ENCODE measurements around the gene RLIM.
"Not testable (repeated sequence)": the region's sequence is repeated elsewhere in the genome, so short reads cannot be mapped to it uniquely, and the experiment has no call there.

RLIM gene, protein sequence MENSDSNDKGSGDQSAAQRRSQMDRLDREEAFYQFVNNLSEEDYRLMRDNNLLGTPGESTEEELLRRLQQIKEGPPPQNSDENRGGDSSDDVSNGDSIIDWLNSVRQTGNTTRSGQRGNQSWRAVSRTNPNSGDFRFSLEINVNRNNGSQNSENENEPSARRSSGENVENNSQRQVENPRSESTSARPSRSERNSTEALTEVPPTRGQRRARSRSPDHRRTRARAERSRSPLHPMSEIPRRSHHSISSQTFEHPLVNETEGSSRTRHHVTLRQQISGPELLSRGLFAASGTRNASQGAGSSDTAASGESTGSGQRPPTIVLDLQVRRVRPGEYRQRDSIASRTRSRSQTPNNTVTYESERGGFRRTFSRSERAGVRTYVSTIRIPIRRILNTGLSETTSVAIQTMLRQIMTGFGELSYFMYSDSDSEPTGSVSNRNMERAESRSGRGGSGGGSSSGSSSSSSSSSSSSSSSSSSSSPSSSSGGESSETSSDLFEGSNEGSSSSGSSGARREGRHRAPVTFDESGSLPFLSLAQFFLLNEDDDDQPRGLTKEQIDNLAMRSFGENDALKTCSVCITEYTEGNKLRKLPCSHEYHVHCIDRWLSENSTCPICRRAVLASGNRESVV

GRCh38 chrX:74614093-74614909, at the start of gene RLIM:
Gene RLIM (minus strand): TSS chrX:74614624. CDS start chrX:74595977, 18,647 bp downstream.
- peak; percentile 78 for DNase-seq

- no peak for DNase-seq
These were observed 41.8 kb upstream of the RLIM start for GRCh38 chrX:74656079-74656745.

DNA sequence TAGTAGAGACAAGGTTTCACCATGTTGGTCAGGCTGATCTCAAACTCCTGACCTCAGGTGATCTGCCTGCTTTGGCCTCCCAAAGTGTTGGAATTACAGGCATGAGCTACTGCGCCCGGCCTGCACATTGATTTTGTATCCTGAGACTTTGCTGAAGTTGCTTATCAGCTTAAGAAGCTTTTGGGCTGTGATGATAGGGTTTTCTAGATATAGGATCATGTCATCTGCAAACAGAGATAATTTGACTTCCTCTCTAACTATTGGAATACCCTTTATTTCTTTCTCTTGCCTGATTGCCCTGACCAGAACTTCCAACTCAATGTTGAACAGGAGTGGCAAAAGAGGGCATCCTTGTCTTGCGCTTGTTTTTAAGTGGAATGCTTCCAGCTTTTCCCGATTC, 40.5 kb upstream of the RLIM start:
- DNase-seq: not testable (repeated sequence)

- no peak for DNase-seq
These were observed 22.4 kb upstream of the RLIM start for GRCh38 chrX:74636749-74637314.

DNA sequence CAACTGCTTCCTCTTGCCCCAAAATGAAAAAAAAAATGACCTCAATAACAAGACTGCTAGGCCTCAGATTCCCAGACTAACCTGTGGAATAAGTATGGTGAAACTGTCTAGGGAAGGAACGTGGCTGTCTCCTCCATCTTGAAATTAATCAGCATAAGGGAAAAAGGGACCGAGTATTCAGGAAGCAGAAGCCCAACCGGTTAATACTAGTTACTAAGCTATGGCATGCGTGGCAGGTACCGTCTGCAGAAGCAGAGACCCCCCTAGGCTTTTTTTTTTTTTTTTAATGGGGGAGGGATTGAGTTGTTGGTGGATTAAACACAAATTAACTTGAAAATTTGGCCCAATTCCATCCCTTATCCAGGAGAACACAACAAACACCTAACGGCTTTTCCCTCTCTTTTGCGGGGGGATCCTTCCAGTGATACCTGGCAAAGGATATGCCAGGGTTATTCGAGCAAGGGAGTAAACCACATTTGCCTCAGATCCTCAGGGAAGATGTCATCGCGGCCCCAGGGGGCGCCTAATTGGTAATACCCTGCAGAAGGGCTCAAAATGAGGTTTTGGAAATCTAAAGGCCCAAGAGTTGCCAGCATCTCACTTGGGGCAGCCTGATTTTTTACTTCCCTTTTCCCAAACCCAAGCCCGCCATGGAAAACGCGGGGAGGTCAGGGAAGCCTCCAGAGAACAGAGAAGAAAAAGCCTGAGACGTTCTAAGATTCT, 893 bp downstream of the RLIM start:
- DNase-seq: no peak

DNA sequence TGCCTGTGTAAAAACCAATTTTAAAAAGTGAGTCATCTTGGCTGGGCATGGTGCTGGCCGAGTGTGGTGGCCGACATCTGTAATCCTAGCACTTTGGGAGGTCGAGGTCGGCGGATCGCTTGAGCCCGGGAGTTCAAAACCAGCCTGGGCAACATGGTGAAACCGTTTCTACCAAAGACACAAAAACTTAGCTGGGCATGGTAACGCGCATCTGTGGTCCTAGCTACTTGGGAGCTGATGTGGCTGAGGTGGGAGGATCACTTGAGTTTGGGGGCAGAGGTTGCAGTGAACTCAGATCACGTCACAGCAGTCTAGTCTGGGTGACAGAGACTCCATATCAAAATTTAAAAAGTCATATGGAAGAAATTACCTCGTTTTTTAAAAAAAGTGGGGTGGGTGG, 7.6 kb downstream of the RLIM start:
- no peak for DNase-seq

DNA sequence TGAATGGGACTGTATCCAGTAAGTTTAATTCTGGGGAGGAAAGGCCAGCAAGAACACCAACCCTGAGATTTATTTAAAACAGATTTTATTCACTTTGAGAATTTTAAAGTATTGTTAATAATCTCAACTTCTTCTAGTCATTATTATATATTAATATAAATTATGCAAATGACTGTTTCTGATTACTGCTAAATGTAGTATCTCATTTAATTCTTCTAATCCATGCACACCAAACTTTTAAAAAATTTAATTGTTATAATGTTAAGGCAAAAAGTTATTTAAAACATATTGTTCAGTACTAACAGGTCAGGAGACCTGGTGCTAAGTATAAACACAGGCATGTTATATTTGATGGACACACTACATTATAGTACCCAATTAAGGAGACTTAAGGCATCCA, 8.1 kb downstream of the RLIM start:
- no peak for DNase-seq

- no peak for DNase-seq
These were observed 11.4 kb downstream of the RLIM start for GRCh38 chrX:74603040-74603439.

DNA sequence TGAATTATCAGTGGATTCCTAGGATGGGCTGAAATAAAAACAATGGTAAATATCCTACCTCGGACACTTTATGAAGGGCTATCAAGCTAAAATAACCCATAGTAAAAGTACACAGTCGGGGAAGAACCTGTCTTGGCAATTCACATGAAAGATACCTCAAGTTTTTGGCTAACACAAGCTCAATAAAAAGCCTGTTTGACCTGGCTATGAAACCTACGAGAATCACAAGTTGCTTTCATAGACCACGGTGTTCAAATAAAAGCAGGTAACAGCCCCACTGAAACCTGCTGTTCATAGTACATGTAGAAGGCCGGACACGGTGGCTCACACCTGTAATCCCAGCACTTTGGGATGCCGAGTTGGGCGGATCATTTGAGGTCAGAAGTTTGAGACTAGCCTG, 12.3 kb downstream of the RLIM start:
- DNase-seq: no peak

DNA sequence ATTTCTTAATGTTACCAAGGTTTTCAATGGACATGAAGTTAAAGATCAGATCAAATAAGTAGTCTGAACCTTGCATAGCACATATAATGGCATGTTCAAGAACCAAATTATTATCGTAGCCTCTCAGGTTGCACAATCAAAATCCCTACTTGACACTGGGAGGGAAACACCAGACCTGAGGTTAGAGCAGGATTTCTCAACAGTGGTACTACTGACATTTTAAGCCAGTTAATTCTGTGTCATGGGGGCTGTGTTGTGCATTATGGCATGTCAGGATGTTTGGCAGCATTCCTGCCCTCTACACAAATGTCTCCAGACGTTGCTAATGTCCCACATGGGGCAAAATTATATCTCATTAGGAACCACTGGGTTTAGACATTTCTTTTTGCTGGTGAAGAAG, 20.8 kb downstream of the RLIM start:
- DNase-seq: no peak

- no peak for DNase-seq
These were observed 28.7 kb downstream of the RLIM start for GRCh38 chrX:74585766-74586165.

- DNase-seq: no peak
These were observed 34.7 kb downstream of the RLIM start for GRCh38 chrX:74579597-74580198.

- DNase-seq: no peak
These were observed 36.3 kb downstream of the RLIM start for GRCh38 chrX:74578137-74578536.

GRCh38 chrX:74557378-74557777, 57.0 kb downstream of the RLIM start:
- DNase-seq: no peak

GRCh38 chrX:74551934-74552333, 62.5 kb downstream of the RLIM start:
- no peak for DNase-seq

DNA sequence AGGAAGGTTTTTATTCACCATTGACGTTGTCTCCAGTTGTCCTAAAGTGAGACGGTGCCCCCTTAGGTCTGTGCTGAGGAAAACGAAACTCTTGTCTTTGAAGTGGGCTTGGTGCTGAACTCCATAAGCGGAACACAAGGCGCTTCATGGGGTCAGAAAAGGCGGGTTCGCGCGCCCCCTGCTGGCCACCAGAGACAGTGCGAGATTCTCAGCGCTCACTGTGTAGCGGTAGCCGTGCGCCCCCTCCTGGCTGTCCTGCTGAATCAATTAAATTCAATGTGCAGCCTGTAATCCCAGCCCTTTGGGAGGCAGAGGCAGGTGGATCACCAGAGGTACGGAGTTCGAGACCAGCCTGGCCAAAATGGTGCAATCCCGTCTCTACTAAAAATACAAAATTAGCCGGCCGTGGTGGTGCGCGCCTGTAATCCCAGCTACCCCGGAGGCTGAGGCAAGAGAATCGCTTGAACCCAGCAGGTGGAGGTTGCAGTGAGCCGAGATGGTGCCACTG, 64.1 kb downstream of the RLIM start:
- peak; percentile 80 for DNase-seq

DNA sequence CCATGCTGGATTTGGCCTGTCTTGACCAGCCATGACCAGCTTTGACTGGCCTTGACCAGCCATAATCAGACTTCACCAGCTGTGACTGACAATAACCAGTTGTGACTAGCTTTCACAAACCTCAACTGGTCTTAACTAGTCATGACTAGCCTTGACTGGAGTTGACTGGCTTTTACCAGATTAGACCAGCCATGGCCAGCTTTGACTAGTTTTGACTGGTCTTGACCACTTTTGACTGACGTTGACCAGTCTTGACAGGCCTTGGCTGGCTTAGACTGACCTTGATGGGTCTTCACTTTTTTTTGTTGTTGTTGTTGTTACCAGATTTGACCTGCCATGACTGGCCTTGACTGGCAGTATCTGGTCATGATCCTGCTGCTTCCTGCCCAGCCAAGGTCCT, 67.4 kb downstream of the RLIM start:
- DNase-seq: no peak

DNA sequence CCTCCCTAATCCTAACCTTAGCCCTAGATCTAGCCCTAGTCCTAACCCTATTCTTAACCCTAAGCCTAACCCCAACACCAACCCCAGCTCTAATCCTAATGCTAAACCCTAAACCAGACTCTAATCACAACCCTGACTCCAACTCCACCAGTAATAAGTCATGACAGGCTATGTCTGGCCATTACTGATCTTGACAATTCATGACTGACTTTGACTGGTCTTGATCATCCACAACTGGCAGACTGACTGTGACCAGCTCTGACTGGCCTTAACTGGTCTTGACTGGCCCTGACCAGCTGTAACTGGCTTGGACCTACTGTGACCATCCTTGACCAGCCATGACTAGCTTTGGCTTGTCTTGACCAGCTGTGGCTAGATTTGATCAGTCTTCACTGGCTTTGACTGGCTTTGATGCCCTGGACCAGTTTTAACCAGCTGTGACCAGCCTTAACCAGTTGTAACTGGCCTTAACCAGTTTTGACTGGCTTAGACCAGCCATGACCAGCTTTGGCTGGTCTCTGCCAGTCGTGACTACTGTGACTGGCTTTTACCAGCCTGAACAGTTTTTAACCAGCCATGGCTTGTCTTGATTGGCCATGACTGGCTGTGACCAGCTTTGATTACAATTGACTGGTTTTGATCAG, 68.4 kb downstream of the RLIM start:
- no peak for DNase-seq

DNA sequence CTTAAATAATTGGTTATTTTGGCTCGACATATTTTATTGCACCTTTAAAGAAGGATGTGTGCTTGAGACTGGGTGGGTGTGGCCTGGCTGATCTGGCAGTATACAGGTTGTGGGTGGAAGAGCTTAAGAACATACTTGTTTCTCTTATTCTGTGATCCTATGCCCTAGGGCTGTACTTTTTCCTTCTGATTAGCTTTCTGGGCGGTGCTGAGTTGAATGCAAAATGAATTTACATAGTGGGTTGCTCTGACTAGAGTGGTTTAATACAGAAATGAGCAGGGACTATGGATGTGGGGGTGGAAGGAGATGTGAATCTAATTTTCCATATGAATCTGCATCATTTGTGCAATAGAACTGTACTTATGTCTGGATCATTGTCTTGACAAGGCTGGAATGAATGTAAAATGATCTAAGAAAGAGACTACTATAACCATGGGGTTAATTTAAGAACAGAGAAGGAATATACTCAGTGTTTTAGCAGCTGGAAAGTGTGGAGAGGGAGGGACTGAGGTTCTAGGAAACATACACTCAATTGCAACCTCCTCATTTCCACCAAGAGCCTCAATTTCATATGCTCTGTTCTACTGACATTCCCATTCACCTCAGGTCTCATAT, 73.7 kb downstream of the RLIM start:
- no peak for DNase-seq

DNA sequence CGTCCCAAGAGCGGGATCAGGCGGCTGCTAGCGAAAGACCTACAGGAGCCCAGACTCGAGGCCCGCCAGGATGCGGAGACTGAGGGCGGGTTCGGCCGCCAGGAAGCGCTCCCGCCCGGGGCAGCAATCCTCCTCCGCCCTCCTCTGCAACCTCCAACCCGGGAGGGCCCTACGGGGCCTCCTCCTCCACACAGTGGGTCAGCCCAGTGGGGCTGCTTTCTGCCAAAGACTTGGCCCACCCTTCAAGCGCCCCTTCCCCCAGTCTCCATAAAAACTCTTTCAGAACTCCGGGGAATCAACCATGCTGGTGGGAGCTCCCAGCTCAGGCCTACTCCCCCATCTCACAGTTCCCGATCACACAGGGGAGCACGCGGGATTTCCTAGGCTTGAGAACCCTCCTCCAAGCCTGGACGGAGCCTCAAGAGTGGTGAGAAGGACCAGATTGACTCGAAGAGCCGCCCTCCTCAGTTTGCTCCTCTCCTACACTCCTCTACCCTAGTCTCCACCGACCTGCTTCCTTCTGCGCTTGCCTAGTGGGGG, 77.5 kb downstream of the RLIM start:
- DNase-seq: no peak

All from stimulated activated CD4-positive, alpha-beta T cell treated with anti-CD3 and anti-CD28 coated beads, Interleukin-12 subunit alpha, Interleukin-12 subunit beta, amount 100 ng/mL, for 4 hours (primary cell).